ENCODE results near the gene PARP8.

The PARP8 gene

GRCh38 chr5:50726475-50727148, 60.2 kb downstream of the PARP8 start:
- DNase-seq (ENCODE audit: low read depth in 2 of 2) = no peak

GRCh38 chr5:50727149-50727496, 60.7 kb downstream of the PARP8 start:
- DNase-seq (ENCODE audit: low read depth in 2 of 2) = no peak

GRCh38 chr5:50727845-50728244, 61.4 kb downstream of the PARP8 start:
- no peak for DNase-seq (ENCODE audit: low read depth in 2 of 2)

GRCh38 chr5:50730336-50730735, 63.9 kb downstream of the PARP8 start:
- DNase-seq (ENCODE audit: low read depth in 2 of 2) = no peak

GRCh38 chr5:50730841-50731240, 64.4 kb downstream of the PARP8 start:
- DNase-seq (ENCODE audit: low read depth in 2 of 2) = no peak

GRCh38 chr5:50733741-50734140, 67.3 kb downstream of the PARP8 start:
- DNase-seq (ENCODE audit: low read depth in 2 of 2) = no peak

- no peak for DNase-seq (ENCODE audit: low read depth in 2 of 2)
Measured at GRCh38 chr5:50738864-50739263, 72.4 kb downstream of the PARP8 start.

GRCh38 chr5:50740832-50741231, 74.4 kb downstream of the PARP8 start:
- DNase-seq (ENCODE audit: low read depth in 2 of 2) = no peak

- no peak for DNase-seq (ENCODE audit: low read depth in 2 of 2)
Measured at GRCh38 chr5:50744776-50745175, 78.3 kb downstream of the PARP8 start.

- no peak for DNase-seq (ENCODE audit: low read depth in 2 of 2)
Measured at GRCh38 chr5:50745221-50745910, 78.9 kb downstream of the PARP8 start.

- DNase-seq (ENCODE audit: low read depth in 2 of 2) = no peak
Measured at GRCh38 chr5:50749181-50749580, 82.7 kb downstream of the PARP8 start.

- DNase-seq (ENCODE audit: low read depth in 2 of 2) = no peak
Measured at GRCh38 chr5:50749873-50750272, 83.4 kb downstream of the PARP8 start.

GRCh38 chr5:50751064-50751657, 84.7 kb downstream of the PARP8 start:
- no peak for DNase-seq (ENCODE audit: low read depth in 2 of 2)

GRCh38 chr5:50752800-50753199, 86.4 kb downstream of the PARP8 start:
- no peak for DNase-seq (ENCODE audit: low read depth in 2 of 2)

GRCh38 chr5:50759526-50760270, 93.3 kb downstream of the PARP8 start:
- DNase-seq (ENCODE audit: low read depth in 2 of 2) = no peak

GRCh38 chr5:50763351-50763750, 96.9 kb downstream of the PARP8 start:
- no peak for DNase-seq (ENCODE audit: low read depth in 2 of 2)

GRCh38 chr5:50763846-50764245, 97.4 kb downstream of the PARP8 start:
- DNase-seq (ENCODE audit: low read depth in 2 of 2) = no peak

GRCh38 chr5:50766042-50766441, 99.6 kb downstream of the PARP8 start:
- no peak for DNase-seq (ENCODE audit: low read depth in 2 of 2)

GRCh38 chr5:50766462-50766861, 100.0 kb downstream of the PARP8 start:
- no peak for DNase-seq (ENCODE audit: low read depth in 2 of 2)

GRCh38 chr5:50766967-50767366, 100.5 kb downstream of the PARP8 start:
- no peak for DNase-seq (ENCODE audit: low read depth in 2 of 2)

- no peak for DNase-seq (ENCODE audit: low read depth in 2 of 2)
Measured at GRCh38 chr5:50767588-50767987, 101.2 kb downstream of the PARP8 start.

- DNase-seq (ENCODE audit: low read depth in 2 of 2) = no peak
Measured at GRCh38 chr5:50768634-50769033, 102.2 kb downstream of the PARP8 start.

- no peak for DNase-seq (ENCODE audit: low read depth in 2 of 2)
Measured at GRCh38 chr5:50770441-50770840, 104.0 kb downstream of the PARP8 start.
